Measurements from ENCODE around the gene CDH20. TPM values are rescaled to one million over a fixed set of nuclear protein-coding genes. Genes with fewer than 3 reads are reported as not detected.
"Not testable (repeated sequence)": the region's sequence is repeated elsewhere in the genome, so short reads cannot be mapped to it uniquely, and the experiment has no call there.

CDH20 gene
- total and polyA plus RNA-seq, 3 experiments from 2014 or later = 0.11 to 0.13 TPM; not detected in 1

- H3K27ac ChIP-seq (ENCODE audit: low read depth, low read length) = no peak overlapping the region
- ChIA-PET POLR2A (no interaction called here), CTCF (no interaction called here)
- no peaks in the 10 kb centered on the region for H3K4me1 ChIP-seq (ENCODE audit: insufficient read depth, low read length)
- Mint-ChIP-seq H3K27ac (no peak overlapping the region), H3K4me1 (no peaks in the 10 kb centered on the region), H3K4me3 (no peak overlapping the region), H3K9me3 (peaks cover 0 to 4% (median 0%) of the 10 kb centered on the region in 5 donors), H3K36me3 (no peaks in the 10 kb centered on the region), H3K27me3 (no peaks in the 10 kb centered on the region)
- H3K4me3 ChIP-seq (ENCODE audit: low read length) = no peak overlapping the region
- DNase-seq = no peak
- H3K27me3 ChIP-seq (ENCODE audit: insufficient read depth, low read length, poor library complexity, severe bottlenecking) = no peaks in the 10 kb centered on the region
- H3K36me3 ChIP-seq (ENCODE audit: insufficient read depth, low read length) = no peaks in the 10 kb centered on the region
- no peaks in the 10 kb centered on the region for H3K9me3 ChIP-seq (ENCODE audit: low read length)
These were observed 19.4 kb downstream of the CDH20 start for GRCh38 chr18:61352611-61353010.

GRCh38 chr18:61360404-61361383 is 27.5 kb downstream of the CDH20 start:
- Mint-ChIP-seq H3K4me3 (peak overlapping the region in 3 of 7 donors; percentile 29 to 51 (median 33)), H3K4me1 (peaks cover 0 to 13% (median 7%) of the 10 kb centered on the region in 3 donors), H3K27ac (peak overlapping the region in 1 of 8 donors; percentile 69), H3K9me3 (peaks cover 0 to 5% (median 2%) of the 10 kb centered on the region in 5 donors), H3K36me3 (no peaks in the 10 kb centered on the region), H3K27me3 (peaks cover 0 to 4% of the 10 kb centered on the region in 2 donors)
- ChIA-PET CTCF (no interaction called here), POLR2A (no interaction called here)
- H3K4me3 ChIP-seq (ENCODE audit: low read length) = no peak overlapping the region
- no peak overlapping the region for H3K27ac ChIP-seq (ENCODE audit: low read depth, low read length)
- DNase-seq = no peak
- H3K9me3 ChIP-seq (ENCODE audit: low read length) = no peaks in the 10 kb centered on the region
- no peaks in the 10 kb centered on the region for H3K4me1 ChIP-seq (ENCODE audit: insufficient read depth, low read length)
- no peaks in the 10 kb centered on the region for H3K36me3 ChIP-seq (ENCODE audit: insufficient read depth, low read length)
- no peaks in the 10 kb centered on the region for H3K27me3 ChIP-seq (ENCODE audit: insufficient read depth, low read length, poor library complexity, severe bottlenecking)

GRCh38 chr18:61362511-61362910 is 29.3 kb downstream of the CDH20 start:
- Histone ChIP-seq H3K4me1 (ENCODE audit: insufficient read depth, low read length) (no peaks in the 10 kb centered on the region), H3K36me3 (ENCODE audit: insufficient read depth, low read length) (no peaks in the 10 kb centered on the region), H3K27ac (ENCODE audit: low read depth, low read length) (no peak overlapping the region), H3K9me3 (ENCODE audit: low read length) (no peaks in the 10 kb centered on the region), H3K4me3 (ENCODE audit: low read length) (no peak overlapping the region), H3K27me3 (ENCODE audit: insufficient read depth, low read length, poor library complexity, severe bottlenecking) (no peaks in the 10 kb centered on the region)
- peaks cover 0 to 13% (median 7%) of the 10 kb centered on the region in 3 donors for H3K4me1 Mint-ChIP-seq
- peaks cover 0 to 5% (median 2%) of the 10 kb centered on the region in 5 donors for H3K9me3 Mint-ChIP-seq
- H3K4me3 Mint-ChIP-seq = no peak overlapping the region
- CTCF ChIA-PET = no interaction called here
- H3K36me3 Mint-ChIP-seq = no peaks in the 10 kb centered on the region
- DNase-seq = no peak
- H3K27me3 Mint-ChIP-seq = peaks cover 0 to 4% of the 10 kb centered on the region in 2 donors
- POLR2A ChIA-PET = no interaction called here
- H3K27ac Mint-ChIP-seq = no peak overlapping the region

- Mint-ChIP-seq H3K4me3 (no peak overlapping the region), H3K9me3 (peaks cover 0 to 10% (median 2%) of the 10 kb centered on the region in 5 donors), H3K27me3 (peaks cover 0 to 5% of the 10 kb centered on the region in 2 donors), H3K27ac (no peak overlapping the region), H3K4me1 (peaks cover 0 to 13% (median 7%) of the 10 kb centered on the region in 3 donors), H3K36me3 (no peaks in the 10 kb centered on the region)
- H3K4me1 ChIP-seq (ENCODE audit: insufficient read depth, low read length) = no peaks in the 10 kb centered on the region
- no peaks in the 10 kb centered on the region for H3K27me3 ChIP-seq (ENCODE audit: insufficient read depth, low read length, poor library complexity, severe bottlenecking)
- ChIA-PET CTCF (no interaction called here), POLR2A (no interaction called here)
- no peak for DNase-seq
- no peaks in the 10 kb centered on the region for H3K9me3 ChIP-seq (ENCODE audit: low read length)
- no peak overlapping the region for H3K4me3 ChIP-seq (ENCODE audit: low read length)
- H3K27ac ChIP-seq (ENCODE audit: low read depth, low read length) = no peak overlapping the region
- H3K36me3 ChIP-seq (ENCODE audit: insufficient read depth, low read length) = no peaks in the 10 kb centered on the region
These were observed 31.7 kb downstream of the CDH20 start for GRCh38 chr18:61364953-61365352.

GRCh38 chr18:61368001-61368400 is 34.8 kb downstream of the CDH20 start:
- Mint-ChIP-seq H3K9me3 (peaks cover 0 to 13% (median 0%) of the 10 kb centered on the region in 5 donors), H3K4me1 (no peaks in the 10 kb centered on the region), H3K27me3 (peaks cover 0 to 5% of the 10 kb centered on the region in 2 donors), H3K27ac (no peak overlapping the region), H3K4me3 (no peak overlapping the region), H3K36me3 (no peaks in the 10 kb centered on the region)
- ChIA-PET CTCF (no interaction called here), POLR2A (no interaction called here)
- no peak for DNase-seq
- no peaks in the 10 kb centered on the region for H3K4me1 ChIP-seq (ENCODE audit: insufficient read depth, low read length)
- H3K27ac ChIP-seq (ENCODE audit: low read depth, low read length) = no peak overlapping the region
- H3K9me3 ChIP-seq (ENCODE audit: low read length) = no peaks in the 10 kb centered on the region
- H3K27me3 ChIP-seq (ENCODE audit: insufficient read depth, low read length, poor library complexity, severe bottlenecking) = no peaks in the 10 kb centered on the region
- no peaks in the 10 kb centered on the region for H3K36me3 ChIP-seq (ENCODE audit: insufficient read depth, low read length)
- H3K4me3 ChIP-seq (ENCODE audit: low read length) = no peak overlapping the region

- H3K27me3 ChIP-seq (ENCODE audit: insufficient read depth, low read length, poor library complexity, severe bottlenecking); H3K36me3 ChIP-seq (ENCODE audit: insufficient read depth, low read length); H3K27ac Mint-ChIP-seq; H3K36me3 Mint-ChIP-seq; DNase-seq; CTCF ChIA-PET; H3K4me1 Mint-ChIP-seq; H3K9me3 ChIP-seq (ENCODE audit: low read length); H3K9me3 Mint-ChIP-seq; H3K27me3 Mint-ChIP-seq; H3K4me3 Mint-ChIP-seq; H3K4me1 ChIP-seq (ENCODE audit: insufficient read depth, low read length); POLR2A ChIA-PET; H3K4me3 ChIP-seq (ENCODE audit: low read length); H3K27ac ChIP-seq (ENCODE audit: low read depth, low read length): not testable (repeated sequence)
These were observed 36.4 kb downstream of the CDH20 start for GRCh38 chr18:61369671-61370070.

GRCh38 chr18:61371111-61371510 is 37.9 kb downstream of the CDH20 start:
- Mint-ChIP-seq H3K4me3 (no peak overlapping the region), H3K4me1 (no peaks in the 10 kb centered on the region), H3K27me3 (peaks cover 0 to 1% of the 10 kb centered on the region in 2 donors), H3K9me3 (peaks cover 0 to 7% (median 0%) of the 10 kb centered on the region in 5 donors), H3K36me3 (peaks cover 0 to 3% (median 0%) of the 10 kb centered on the region in 3 donors), H3K27ac (no peak overlapping the region)
- no peaks in the 10 kb centered on the region for H3K27me3 ChIP-seq (ENCODE audit: insufficient read depth, low read length, poor library complexity, severe bottlenecking)
- no peaks in the 10 kb centered on the region for H3K4me1 ChIP-seq (ENCODE audit: insufficient read depth, low read length)
- CTCF ChIA-PET = no interaction called here
- no peak for DNase-seq
- no peak overlapping the region for H3K27ac ChIP-seq (ENCODE audit: low read depth, low read length)
- H3K4me3 ChIP-seq (ENCODE audit: low read length) = no peak overlapping the region
- POLR2A ChIA-PET = no interaction called here
- H3K36me3 ChIP-seq (ENCODE audit: insufficient read depth, low read length) = no peaks in the 10 kb centered on the region
- no peaks in the 10 kb centered on the region for H3K9me3 ChIP-seq (ENCODE audit: low read length)

GRCh38 chr18:61379827-61380226 is 46.6 kb downstream of the CDH20 start:
- no peak overlapping the region for H3K4me3 Mint-ChIP-seq
- peaks cover 0 to 7% (median 2%) of the 10 kb centered on the region in 5 donors for H3K9me3 Mint-ChIP-seq
- peak overlapping the region in 1 of 8 donors; percentile 53 for H3K27ac Mint-ChIP-seq
- Histone ChIP-seq H3K4me1 (ENCODE audit: insufficient read depth, low read length) (no peaks in the 10 kb centered on the region), H3K4me3 (ENCODE audit: low read length) (no peak overlapping the region), H3K27me3 (ENCODE audit: insufficient read depth, low read length, poor library complexity, severe bottlenecking) (no peaks in the 10 kb centered on the region), H3K9me3 (ENCODE audit: low read length) (no peaks in the 10 kb centered on the region), H3K36me3 (ENCODE audit: insufficient read depth, low read length) (no peaks in the 10 kb centered on the region), H3K27ac (ENCODE audit: low read depth, low read length) (no peak overlapping the region)
- no peak for DNase-seq
- peaks cover 0 to 3% (median 0%) of the 10 kb centered on the region in 3 donors for H3K36me3 Mint-ChIP-seq
- ChIA-PET CTCF (no interaction called here), POLR2A (no interaction called here)
- H3K4me1 Mint-ChIP-seq = no peaks in the 10 kb centered on the region
- no peaks in the 10 kb centered on the region for H3K27me3 Mint-ChIP-seq
